HEK293 (cell line): ENCODE data around the gene SNTA1.

Experiments used
- CTCF ChIA-PET: fragments of 350-600 bp; formaldehyde crosslinking; extraction: SDS; loops from one replicate; lab custom pipeline; 2021; ENCODE audit warnings: antibody characterized with exemption; lab: Yijun Ruan, JAX
- POLR2A ChIA-PET: fragments of 300-600 bp; formaldehyde crosslinking; extraction: SDS; loops from one replicate; lab custom pipeline; 2020; ENCODE audit warnings: antibody characterized with exemption, inconsistent platforms; lab: Yijun Ruan, JAX
- H3K27ac ChIP-seq: fragments of 200-500 bp; sonication (Bioruptor generic); 2 replicates; pipeline ENCODE4 v1.5.1; 2014; ENCODE audit warnings: low read depth, low read length, control low read depth, inconsistent platforms; ENCODE audit errors: extremely low read depth
- H3K36me3 ChIP-seq, 2 experiments: fragments of 200-500 bp in 1 of 2; sonication (Bioruptor generic) in 1 of 2; 1 replicate in 1 of 2; 2 replicates in 1 of 2; pipeline ENCODE4 v1.5.1; 2014 to 2017; ENCODE audit warnings: inconsistent platforms in 2 of 2, low read length in 2 of 2; ENCODE audit not compliant: control insufficient read depth in 2 of 2, insufficient read depth in 1 of 2
- H3K4me1 ChIP-seq: fragments of 200-500 bp; sonication (Bioruptor generic); 2 replicates; pipeline ENCODE4 v1.5.1; 2014; ENCODE audit warnings: mild to moderate bottlenecking, low read length, inconsistent platforms; ENCODE audit not compliant: control insufficient read depth, insufficient read depth
- H3K4me3 ChIP-seq: 2 replicates; pipeline ENCODE4 v1.5.1; 2011; ENCODE audit warnings: low read depth, mild to moderate bottlenecking, control low read depth, low read length, moderate library complexity
- H3K9me3 ChIP-seq: fragments of 200-500 bp; sonication (Bioruptor generic); 2 replicates; pipeline ENCODE4 v1.5.1; 2014; ENCODE audit warnings: low read depth, low read length, inconsistent platforms; ENCODE audit not compliant: control insufficient read depth, insufficient read depth
- GLIS1 ChIP-seq: fragments of 450-650 bp; formaldehyde crosslinking; IDR thresholded peaks from 2 replicates; pipeline ENCODE4 v1.5.1; 2016; ENCODE audit warnings: missing biosample characterization, missing genetic modification characterization
- KLF1 ChIP-seq: fragments of 450-650 bp; formaldehyde crosslinking; IDR thresholded peaks from 2 replicates; pipeline ENCODE4 v1.5.1; 2016; ENCODE audit warnings: missing biosample characterization, missing genetic modification characterization
- KLF8 ChIP-seq: fragments of 450-650 bp; formaldehyde crosslinking; IDR thresholded peaks from 2 replicates; pipeline ENCODE4 v1.5.1; 2016; ENCODE audit warnings: missing biosample characterization, missing genetic modification characterization
- KLF9 ChIP-seq: fragments of 450-650 bp; formaldehyde crosslinking; IDR thresholded peaks from 2 replicates; pipeline ENCODE4 v1.5.1; 2016; ENCODE audit warnings: missing biosample characterization, missing genetic modification characterization, low read depth
- PATZ1 ChIP-seq: fragments of 450-650 bp; formaldehyde crosslinking; IDR thresholded peaks from 2 replicates; pipeline ENCODE4 v1.5.1; 2016; ENCODE audit warnings: missing biosample characterization, missing genetic modification characterization
- PRDM10 ChIP-seq: fragments of 450-650 bp; formaldehyde crosslinking; IDR thresholded peaks from 2 replicates; pipeline ENCODE4 v1.5.1; 2016; ENCODE audit warnings: missing biosample characterization, missing genetic modification characterization
- SP2 ChIP-seq: fragments of 450-650 bp; formaldehyde crosslinking; IDR thresholded peaks from 2 replicates; pipeline ENCODE4 v1.5.1; 2016; ENCODE audit warnings: missing biosample characterization, missing genetic modification characterization
- ZBTB26 ChIP-seq: fragments of 450-650 bp; formaldehyde crosslinking; optimal IDR thresholded peaks from 2 replicates; pipeline ENCODE3; 2016; ENCODE audit warnings: missing biosample characterization, mild to moderate bottlenecking, missing genetic modification characterization
- ZBTB8A ChIP-seq: fragments of 450-650 bp; formaldehyde crosslinking; IDR thresholded peaks from 2 replicates; pipeline ENCODE4 v1.5.1; 2016; ENCODE audit warnings: missing biosample characterization, missing genetic modification characterization
- ZEB2 ChIP-seq: fragments of 450-650 bp; formaldehyde crosslinking; IDR thresholded peaks from 2 replicates; pipeline ENCODE4 v1.5.1; 2016; ENCODE audit warnings: missing biosample characterization, missing genetic modification characterization
- ZFP69B ChIP-seq: fragments of 450-650 bp; formaldehyde crosslinking; IDR thresholded peaks from 2 replicates; pipeline ENCODE4 v1.5.1; 2016; ENCODE audit warnings: missing biosample characterization, missing genetic modification characterization
- ZNF24 ChIP-seq: fragments of 450-650 bp; formaldehyde crosslinking; IDR thresholded peaks from 2 replicates; pipeline ENCODE4 v1.5.1; 2016; ENCODE audit warnings: missing biosample characterization, missing genetic modification characterization
- ZNF266 ChIP-seq: fragments of 450-650 bp; formaldehyde crosslinking; IDR thresholded peaks from 2 replicates; pipeline ENCODE4 v1.5.1; 2016; ENCODE audit warnings: missing biosample characterization, missing genetic modification characterization, low read depth
- ZNF280C ChIP-seq: fragments of 450-650 bp; formaldehyde crosslinking; IDR thresholded peaks from 2 replicates; pipeline ENCODE4 v1.5.1; 2016; ENCODE audit warnings: missing biosample characterization, missing genetic modification characterization
- ZNF280D ChIP-seq: fragments of 450-650 bp; formaldehyde crosslinking; IDR thresholded peaks from 2 replicates; pipeline ENCODE4 v1.5.1; 2016; ENCODE audit warnings: missing biosample characterization, missing genetic modification characterization
- ZNF311 ChIP-seq: fragments of 450-650 bp; formaldehyde crosslinking; IDR thresholded peaks from 2 replicates; pipeline ENCODE4 v1.5.1; 2017; ENCODE audit warnings: missing biosample characterization, missing genetic modification characterization, borderline replicate concordance
- ZNF623 ChIP-seq: fragments of 450-650 bp; formaldehyde crosslinking; IDR thresholded peaks from 2 replicates; pipeline ENCODE4 v1.5.1; 2016; ENCODE audit warnings: missing biosample characterization, missing genetic modification characterization
- ZXDB ChIP-seq: fragments of 450-650 bp; formaldehyde crosslinking; IDR thresholded peaks from 2 replicates; pipeline ENCODE4 v1.5.1; 2016; ENCODE audit warnings: missing biosample characterization, missing genetic modification characterization

Gene SNTA1

GRCh38 chr20:33490023-33490933, 46.7 kb upstream of the SNTA1 start, which contains the start of gene CBFA2T2 (continued):
- TF ChIP-seq PATZ1 (tag by site-specific recombination) (peak; percentile 26; the same call in 1 of the 2 replicates), ZFP69B (tag by site-specific recombination) (peak; percentile 67; the same call in 1 of the 2 replicates), ZNF24 (tag by site-specific recombination) (no peak)

- ChIA-PET CTCF (interaction anchor here (0.6 to 1.1 kb wide), 3 partner anchors 32 to 540 kb away, joined by 3 to 6 read pairs (median 3); no protein-coding TSS in a partner anchor), POLR2A (interaction anchor here (0.5 to 1.9 kb wide), 27 partner anchors 9 to 898 kb away, joined by 3 to 19 read pairs (median 4); partner anchors contain the start of genes CDK5RAP1, EIF2S2, RALY and SNTA1)
- H3K9me3 ChIP-seq, result no peaks in the 10 kb centered on the region
- peak overlapping the region; percentile 53 for H3K4me3 ChIP-seq
- peak overlapping the region; percentile 58 for H3K27ac ChIP-seq
- no peaks in the 10 kb centered on the region; a peak in 1 of 3 replicates for H3K36me3 ChIP-seq
- H3K4me1 ChIP-seq, result no peaks in the 10 kb centered on the region
- TF ChIP-seq ZNF280C (tag by site-specific recombination) (no peak), ZNF280D (tag by site-specific recombination) (no peak), ZBTB26 (peak; percentile 94), ZEB2 (tag by site-specific recombination) (peak; percentile 88), KLF9 (tag by site-specific recombination) (peak; percentile 28), GLIS1 (tag by site-specific recombination) (peak; percentile 33), KLF1 (tag by site-specific recombination) (peak; percentile 67), ZXDB (peak; percentile 40; the same call in 1 of the 2 replicates), PATZ1 (tag by site-specific recombination) (peak; percentile 39), ZBTB8A (tag by site-specific recombination) (0 out of 2 replicates have a peak, but pooled peaks have one; percentile 11), ZNF311 (tag by site-specific recombination) (no peak), SP2 (tag by site-specific recombination) (peak; percentile 95), ZNF623 (no peak), ZNF266 (tag by site-specific recombination) (no peak), PRDM10 (tag by site-specific recombination) (0 out of 2 replicates have a peak, but pooled peaks have one; percentile 32), KLF8 (tag by site-specific recombination) (peak; percentile 56; the same call in 1 of the 2 replicates)
These were observed 46.0 kb upstream of the SNTA1 start for GRCh38 chr20:33489495-33490022.
